ENCODE results near the gene ARHGEF28. TPM values are rescaled to one million over a fixed set of nuclear protein-coding genes. Genes with fewer than 3 reads are reported as not detected.

ARHGEF28 gene
- total and polyA plus RNA-seq, 9 of the 15 experiments (the other 6 are each of a cell fraction or from before 2014, with no cell fraction given) = 0.27 TPM; not detected in 8

DNA sequence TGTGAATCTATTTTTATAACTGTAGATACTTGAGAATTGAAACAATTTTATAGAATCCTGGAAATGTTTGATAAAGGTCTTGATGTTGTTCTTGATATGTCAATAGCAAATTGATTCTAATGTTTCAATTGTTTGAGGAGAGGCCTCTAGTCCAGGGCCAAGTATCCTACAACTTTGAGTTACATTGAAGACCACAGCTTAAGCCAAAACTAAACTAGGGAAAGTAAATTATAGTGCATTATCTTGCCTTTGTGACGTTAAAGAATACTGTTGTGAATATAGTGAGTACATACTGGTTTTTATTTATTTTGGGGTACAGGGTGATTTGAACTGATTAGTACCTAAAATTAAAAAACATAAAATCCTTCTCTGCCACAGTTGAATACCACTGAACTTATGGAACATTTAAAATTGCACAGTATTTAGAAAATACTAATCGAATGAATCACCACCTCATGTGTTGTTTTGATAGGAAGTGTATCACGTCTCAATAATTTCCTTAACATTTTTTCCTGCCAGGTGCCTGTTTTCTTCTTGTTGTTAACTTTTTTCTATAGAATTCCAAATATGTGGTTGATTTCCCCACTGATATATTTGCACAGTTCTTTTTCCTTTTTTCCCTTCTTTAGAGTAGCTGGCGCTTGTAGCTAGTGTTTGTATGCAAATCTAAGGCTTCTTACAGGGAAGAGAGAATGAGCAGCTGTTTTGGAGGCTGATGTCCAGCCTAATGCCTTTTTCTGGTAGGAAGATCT is 12.5 kb downstream of the ARHGEF28 start:
- FAIRE-seq (no peak), DNase-seq (ENCODE audit: extremely low read depth in 1 of 4, low spot score in 3 of 4) (no peak), ATAC-seq (no peak)
- Histone ChIP-seq H3K4me3 (no peak overlapping the region), H4K20me1 (replicated peaks; ENCODE audit: control insufficient read depth, insufficient read depth, low read length) (no peaks in the 10 kb centered on the region), H3K4me1 (replicated peaks in 1 of 2; ENCODE audit: control insufficient read depth in 2 of 2, insufficient read depth in 2 of 2, low read length in 2 of 2) (no peaks in the 10 kb centered on the region), H3K9me1 (ENCODE audit: control insufficient read depth, insufficient read depth, low read length) (no peaks in the 10 kb centered on the region), H3K27ac (ENCODE audit: extremely low read depth, low read depth, low read length) (no peak overlapping the region), H3K79me2 (ENCODE audit: control insufficient read depth, insufficient read depth, low read length) (no peaks in the 10 kb centered on the region), H3K4me2 (ENCODE audit: insufficient read depth, low read length) (no peak overlapping the region), H3K9me3 (replicated peaks; ENCODE audit: control insufficient read depth, insufficient read depth, low read depth, low read length) (no peaks in the 10 kb centered on the region), H3K36me3 (ENCODE audit: control insufficient read depth, insufficient read depth, low read length) (no peaks in the 10 kb centered on the region), H3K9ac (ENCODE audit: insufficient read depth in 1 of 2, low read depth in 2 of 2, low read length in 2 of 2) (no peak overlapping the region), H3K27me3 (ENCODE audit: control insufficient read depth in 2 of 2, insufficient read depth in 2 of 2, low read length in 2 of 2) (peaks cover 3 to 9% of the 10 kb centered on the region in 2 experiments; a peak in 2 of 5 replicates), H2AFZ (ENCODE audit: low read depth, low read length) (no peak overlapping the region)
- no peak for TF ChIP-seq KDM1A (IDR thresholded peaks at IDR 0.05)
- TF ChIP-seq, protein P1, sequence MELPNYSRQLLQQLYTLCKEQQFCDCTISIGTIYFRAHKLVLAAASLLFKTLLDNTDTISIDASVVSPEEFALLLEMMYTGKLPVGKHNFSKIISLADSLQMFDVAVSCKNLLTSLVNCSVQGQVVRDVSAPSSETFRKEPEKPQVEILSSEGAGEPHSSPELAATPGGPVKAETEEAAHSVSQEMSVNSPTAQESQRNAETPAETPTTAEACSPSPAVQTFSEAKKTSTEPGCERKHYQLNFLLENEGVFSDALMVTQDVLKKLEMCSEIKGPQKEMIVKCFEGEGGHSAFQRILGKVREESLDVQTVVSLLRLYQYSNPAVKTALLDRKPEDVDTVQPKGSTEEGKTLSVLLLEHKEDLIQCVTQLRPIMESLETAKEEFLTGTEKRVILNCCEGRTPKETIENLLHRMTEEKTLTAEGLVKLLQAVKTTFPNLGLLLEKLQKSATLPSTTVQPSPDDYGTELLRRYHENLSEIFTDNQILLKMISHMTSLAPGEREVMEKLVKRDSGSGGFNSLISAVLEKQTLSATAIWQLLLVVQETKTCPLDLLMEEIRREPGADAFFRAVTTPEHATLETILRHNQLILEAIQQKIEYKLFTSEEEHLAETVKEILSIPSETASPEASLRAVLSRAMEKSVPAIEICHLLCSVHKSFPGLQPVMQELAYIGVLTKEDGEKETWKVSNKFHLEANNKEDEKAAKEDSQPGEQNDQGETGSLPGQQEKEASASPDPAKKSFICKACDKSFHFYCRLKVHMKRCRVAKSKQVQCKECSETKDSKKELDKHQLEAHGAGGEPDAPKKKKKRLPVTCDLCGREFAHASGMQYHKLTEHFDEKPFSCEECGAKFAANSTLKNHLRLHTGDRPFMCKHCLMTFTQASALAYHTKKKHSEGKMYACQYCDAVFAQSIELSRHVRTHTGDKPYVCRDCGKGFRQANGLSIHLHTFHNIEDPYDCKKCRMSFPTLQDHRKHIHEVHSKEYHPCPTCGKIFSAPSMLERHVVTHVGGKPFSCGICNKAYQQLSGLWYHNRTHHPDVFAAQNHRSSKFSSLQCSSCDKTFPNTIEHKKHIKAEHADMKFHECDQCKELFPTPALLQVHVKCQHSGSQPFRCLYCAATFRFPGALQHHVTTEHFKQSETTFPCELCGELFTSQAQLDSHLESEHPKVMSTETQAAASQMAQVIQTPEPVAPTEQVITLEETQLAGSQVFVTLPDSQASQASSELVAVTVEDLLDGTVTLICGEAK (IDR thresholded peaks at IDR 0.05) = no peak
- TF ChIP-seq, protein P1 (CRISPR knock-in tag; IDR thresholded peaks at IDR 0.05) = no peak
- BruUV-seq (replicated peaks) = no TSS peak
- intact Hi-C loops (cut with micrococcal nuclease) = no loop called here
- 1% methylated on average over 4 of the region's 4 CpGs for WGBS (ENCODE audit: insufficient coverage, low coverage, missing lambda C conversion rate)
- POLR2A ChIA-PET = interaction anchor here (0.7 to 1.0 kb wide), 2 partner anchors 12 to 387 kb away, joined by 3 read pairs; no protein-coding TSS in a partner anchor
- in situ Hi-C loops (cut with MboI) = no loop called here
- CTCF ChIA-PET (ENCODE audit: low intra/inter-chr PET ratio) = no interaction called here
